ENCODE results near the gene NDRG2. TPM values are rescaled to one million over a fixed set of nuclear protein-coding genes. Genes with fewer than 3 reads are reported as not detected.
A peak's percentile ranks its signal among the peaks of the same experiment; 100 is the strongest.

Gene NDRG2
- polyA plus RNA-seq, 1 experiment, result 1.0 TPM

GRCh38 chr14:21017528-21018245 lies 7.2 kb downstream of the NDRG2 start:
- no peak overlapping the region for H3K27ac ChIP-seq (ENCODE audit: low read depth, low read length)
- no peak for DNase-seq (ENCODE audit: low read depth, low spot score)
- H3K27me3 ChIP-seq (ENCODE audit: control insufficient read depth, insufficient read depth, low read length), result peaks cover 32% of the 10 kb centered on the region
- no peak for TF ChIP-seq CTCF (IDR thresholded peaks at IDR 0.05; ENCODE audit: low read depth, low read length)
- CTCF ChIA-PET, result interaction anchor here (1.3 to 13.3 kb wide), 6 partner anchors 13 to 150 kb away, joined by 3 to 310 read pairs (median 88); partner anchors contain the start of gene RNASE7
- POLR2A ChIA-PET, result interaction anchor here (0.9 kb wide), 1 partner anchor 86 kb away, joined by 4 read pairs; no protein-coding TSS in a partner anchor
- no peaks in the 10 kb centered on the region for H3K9me3 ChIP-seq (ENCODE audit: control insufficient read depth, insufficient read depth, low read length)
- H3K4me3 ChIP-seq (ENCODE audit: low read depth, low read length), result no peak overlapping the region

- no peak for TF ChIP-seq CTCF (IDR thresholded peaks at IDR 0.05; ENCODE audit: low read depth, low read length)
- H3K27ac ChIP-seq (ENCODE audit: low read depth, low read length), result no peak overlapping the region
- no peak overlapping the region for H3K4me3 ChIP-seq (ENCODE audit: low read depth, low read length)
- ChIA-PET CTCF (interaction anchor here (1.7 to 13.3 kb wide), 12 partner anchors 12 to 120 kb away, joined by 4 to 310 read pairs (median 44); partner anchors contain the start of genes RNASE7, SLC39A2 and TMEM253), POLR2A (no interaction called here)
- peaks cover 28% of the 10 kb centered on the region for H3K27me3 ChIP-seq (ENCODE audit: control insufficient read depth, insufficient read depth, low read length)
- H3K9me3 ChIP-seq (ENCODE audit: control insufficient read depth, insufficient read depth, low read length), result no peaks in the 10 kb centered on the region
- no peak for DNase-seq (ENCODE audit: low read depth, low spot score)
Measured at GRCh38 chr14:21016413-21017190, 8.3 kb downstream of the NDRG2 start.

- no peak for DNase-seq (ENCODE audit: low read depth, low spot score)
- Histone ChIP-seq H3K9me3 (ENCODE audit: control insufficient read depth, insufficient read depth, low read length) (no peaks in the 10 kb centered on the region), H3K4me3 (ENCODE audit: low read depth, low read length) (no peak overlapping the region), H3K27ac (ENCODE audit: low read depth, low read length) (no peak overlapping the region), H3K27me3 (ENCODE audit: control insufficient read depth, insufficient read depth, low read length) (peaks cover 23% of the 10 kb centered on the region)
- ChIA-PET CTCF (interaction anchor here (0.6 to 13.3 kb wide), 45 partner anchors 8 to 704 kb away, joined by 3 to 310 read pairs (median 9); partner anchors contain the start of genes ARHGEF40, NDRG2, RNASE7 and RNASE8), POLR2A (interaction anchor here (0.6 to 2.0 kb wide), 6 partner anchors 25 to 179 kb away, joined by 3 to 12 read pairs (median 3); partner anchors contain the start of gene ARHGEF40)
- TF ChIP-seq CTCF (IDR thresholded peaks at IDR 0.05; ENCODE audit: low read depth, low read length), result no peak
Measured at GRCh38 chr14:21015312-21015711, 9.5 kb downstream of the NDRG2 start.

GRCh38 chr14:21014761-21015190 lies 10.1 kb downstream of the NDRG2 start:
- H3K9me3 ChIP-seq (ENCODE audit: control insufficient read depth, insufficient read depth, low read length), result no peaks in the 10 kb centered on the region
- peak; percentile 65 for DNase-seq (ENCODE audit: low read depth, low spot score)
- ChIA-PET POLR2A (interaction anchor here (0.6 to 2.0 kb wide), 6 partner anchors 26 to 178 kb away, joined by 3 to 12 read pairs (median 3); partner anchors contain the start of gene ARHGEF40), CTCF (interaction anchor here (0.5 to 13.3 kb wide), 49 partner anchors 9 to 703 kb away, joined by 3 to 310 read pairs (median 7); partner anchors contain the start of genes ARHGEF40, NDRG2, RNASE7 and RNASE8)
- H3K4me3 ChIP-seq (ENCODE audit: low read depth, low read length), result no peak overlapping the region
- peaks cover 20% of the 10 kb centered on the region for H3K27me3 ChIP-seq (ENCODE audit: control insufficient read depth, insufficient read depth, low read length)
- H3K27ac ChIP-seq (ENCODE audit: low read depth, low read length), result no peak overlapping the region
- peak; percentile 96 for TF ChIP-seq CTCF (IDR thresholded peaks at IDR 0.05; ENCODE audit: low read depth, low read length)
